ENCODE measurements around the gene POLR3G.
A peak's percentile ranks its signal among the peaks of the same experiment; 100 is the strongest.

The POLR3G gene

DNA sequence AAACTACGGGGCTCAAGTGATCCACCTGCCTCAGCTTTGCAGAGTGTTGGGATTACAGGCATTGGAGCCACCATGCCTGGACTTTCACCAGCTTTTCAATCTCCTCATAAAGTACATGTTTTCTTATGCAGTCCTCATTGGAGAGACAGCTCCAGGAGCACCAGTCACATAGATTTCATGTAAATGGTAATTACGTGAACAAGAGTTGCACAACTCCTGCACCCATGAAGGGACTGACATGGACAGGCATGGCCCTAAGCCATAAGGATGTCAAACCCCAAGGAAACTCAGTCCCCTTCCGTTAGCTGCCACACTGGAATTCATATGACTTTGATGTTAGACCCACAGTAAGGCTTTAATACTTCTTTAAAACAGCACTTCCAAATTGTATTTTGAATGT, 76.3 kb downstream of the POLR3G start:
- TF ChIP-seq, protein P1, sequence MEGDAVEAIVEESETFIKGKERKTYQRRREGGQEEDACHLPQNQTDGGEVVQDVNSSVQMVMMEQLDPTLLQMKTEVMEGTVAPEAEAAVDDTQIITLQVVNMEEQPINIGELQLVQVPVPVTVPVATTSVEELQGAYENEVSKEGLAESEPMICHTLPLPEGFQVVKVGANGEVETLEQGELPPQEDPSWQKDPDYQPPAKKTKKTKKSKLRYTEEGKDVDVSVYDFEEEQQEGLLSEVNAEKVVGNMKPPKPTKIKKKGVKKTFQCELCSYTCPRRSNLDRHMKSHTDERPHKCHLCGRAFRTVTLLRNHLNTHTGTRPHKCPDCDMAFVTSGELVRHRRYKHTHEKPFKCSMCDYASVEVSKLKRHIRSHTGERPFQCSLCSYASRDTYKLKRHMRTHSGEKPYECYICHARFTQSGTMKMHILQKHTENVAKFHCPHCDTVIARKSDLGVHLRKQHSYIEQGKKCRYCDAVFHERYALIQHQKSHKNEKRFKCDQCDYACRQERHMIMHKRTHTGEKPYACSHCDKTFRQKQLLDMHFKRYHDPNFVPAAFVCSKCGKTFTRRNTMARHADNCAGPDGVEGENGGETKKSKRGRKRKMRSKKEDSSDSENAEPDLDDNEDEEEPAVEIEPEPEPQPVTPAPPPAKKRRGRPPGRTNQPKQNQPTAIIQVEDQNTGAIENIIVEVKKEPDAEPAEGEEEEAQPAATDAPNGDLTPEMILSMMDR (IDR thresholded peaks at IDR 0.05): no peak
- TF ChIP-seq ZFX (IDR thresholded peaks at IDR 0.05; ENCODE audit: borderline replicate concordance): no peak
- H3K27ac ChIP-seq: no peak overlapping the region

DNA sequence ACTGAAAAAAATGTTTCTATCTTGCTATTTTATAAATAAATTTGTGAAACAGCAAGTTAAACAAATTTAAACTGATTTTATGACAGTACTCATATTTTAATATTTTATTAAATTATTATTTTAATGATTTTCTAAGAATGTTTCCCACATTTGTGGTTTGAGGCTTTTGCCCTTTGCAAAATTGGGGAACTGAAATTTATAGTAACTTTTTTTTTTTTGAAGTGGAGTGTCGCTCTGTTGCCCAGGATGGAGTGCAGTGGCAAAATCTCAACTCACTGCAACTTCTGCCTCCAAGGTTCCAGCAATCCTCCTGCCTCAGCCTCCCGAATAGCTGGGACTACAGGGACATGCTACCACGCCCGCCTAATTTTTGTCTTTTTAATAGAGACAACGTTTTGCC, 76.7 kb downstream of the POLR3G start:
- H3K27ac ChIP-seq: no peak overlapping the region
- no peak for TF ChIP-seq ZFX (IDR thresholded peaks at IDR 0.05; ENCODE audit: borderline replicate concordance)
- TF ChIP-seq, protein P1 (IDR thresholded peaks at IDR 0.05): no peak

DNA sequence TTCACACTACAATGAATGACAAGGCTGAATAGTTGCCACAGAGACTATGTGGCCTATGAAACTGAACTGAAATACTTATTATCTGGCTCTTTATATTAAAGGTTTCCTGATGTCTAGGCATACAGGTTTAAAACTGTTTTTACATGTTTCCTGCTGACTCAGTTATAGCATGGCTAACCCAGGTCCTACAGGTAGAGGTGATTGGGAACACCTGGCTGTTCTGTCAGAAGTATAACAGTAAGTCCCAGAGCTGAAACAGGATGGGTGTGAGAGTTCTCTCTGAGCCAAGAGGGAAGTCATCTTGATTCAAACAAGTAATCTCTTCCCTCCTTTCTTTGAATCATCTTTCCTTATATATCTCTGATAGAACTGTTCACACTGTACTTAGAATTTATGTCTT, 79.0 kb downstream of the POLR3G start:
- no peak overlapping the region for H3K27ac ChIP-seq
- TF ChIP-seq, protein P1 (IDR thresholded peaks at IDR 0.05): no peak
- no peak for TF ChIP-seq ZFX (IDR thresholded peaks at IDR 0.05; ENCODE audit: borderline replicate concordance)

DNA sequence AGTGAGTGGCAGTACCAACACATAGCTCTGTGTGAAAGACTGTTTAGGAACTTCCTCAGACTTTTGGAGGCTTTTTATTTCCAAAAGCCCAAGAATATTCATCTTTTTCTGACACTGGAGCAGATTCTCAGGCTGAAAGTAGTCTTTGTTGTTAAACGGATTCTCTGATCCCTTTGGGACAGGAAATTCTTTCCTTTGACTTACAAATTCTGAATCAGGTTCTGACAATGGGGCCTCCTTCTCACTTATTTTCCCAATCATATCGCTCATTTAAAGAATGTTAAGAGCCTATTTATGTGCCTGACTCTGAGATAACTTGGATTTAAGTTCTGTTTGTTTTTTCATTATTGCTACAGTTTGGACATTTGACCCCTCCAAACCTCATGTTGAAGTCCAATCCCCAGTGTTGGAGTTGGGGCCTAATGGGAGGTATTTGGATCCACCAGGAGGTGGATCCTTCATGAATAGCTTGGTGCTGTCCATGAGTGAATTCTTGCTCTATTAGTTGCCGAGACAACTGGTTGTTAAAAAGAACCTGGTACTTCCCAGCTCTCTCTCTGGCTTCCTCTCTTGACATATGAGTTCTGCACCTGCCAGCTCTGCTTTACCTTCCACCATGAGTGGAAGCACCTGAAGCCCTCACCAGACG, 79.8 kb downstream of the POLR3G start:
- no peak overlapping the region for H3K27ac ChIP-seq
- TF ChIP-seq, protein P1 (IDR thresholded peaks at IDR 0.05): no peak
- no peak for TF ChIP-seq ZFX (IDR thresholded peaks at IDR 0.05; ENCODE audit: borderline replicate concordance)

DNA sequence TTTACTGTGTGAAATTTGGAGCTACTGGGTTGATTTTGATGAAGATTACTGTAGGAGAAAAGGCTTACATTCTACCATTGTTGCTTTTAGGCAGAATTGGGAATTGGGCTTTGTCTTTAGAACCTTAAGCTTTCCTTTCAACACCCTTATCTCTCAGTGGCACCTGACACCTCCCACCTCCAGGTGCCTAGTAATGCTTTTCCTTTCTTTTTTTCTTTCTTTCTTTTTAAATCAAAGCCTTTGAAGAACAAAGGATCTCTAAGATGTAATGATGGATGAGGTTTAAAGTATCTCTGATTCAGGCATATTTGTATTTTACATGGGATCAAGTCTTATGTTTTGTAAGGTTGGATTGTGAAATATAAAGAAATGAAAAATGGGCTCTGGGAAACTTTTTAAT, 81.0 kb downstream of the POLR3G start:
- TF ChIP-seq ZFX (IDR thresholded peaks at IDR 0.05; ENCODE audit: borderline replicate concordance): no peak
- TF ChIP-seq, protein P1 (IDR thresholded peaks at IDR 0.05): no peak
- H3K27ac ChIP-seq: no peak overlapping the region

DNA sequence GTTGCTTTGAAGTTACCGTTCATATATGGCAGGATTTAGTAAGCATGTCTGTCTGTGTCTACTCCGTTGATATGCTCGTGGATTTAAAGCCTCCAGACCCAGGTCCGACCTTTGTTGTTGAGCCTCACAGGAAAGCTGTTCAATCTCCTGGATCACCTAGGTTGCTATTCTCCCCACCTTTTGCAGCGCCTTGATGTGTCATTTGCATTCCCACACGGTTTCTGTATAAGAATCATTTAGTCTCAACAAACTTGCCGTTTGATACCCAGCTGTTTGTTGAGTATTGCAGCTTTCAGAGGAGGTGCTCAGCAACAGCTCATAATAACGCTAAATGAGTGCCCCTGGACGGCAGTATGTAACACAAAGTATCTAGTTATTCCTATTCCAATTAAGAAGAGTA, 82.7 kb downstream of the POLR3G start:
- TF ChIP-seq, protein P1 (IDR thresholded peaks at IDR 0.05): no peak
- no peak for TF ChIP-seq ZFX (IDR thresholded peaks at IDR 0.05; ENCODE audit: borderline replicate concordance)
- peak overlapping the region; percentile 79; the same call in 1 of the 2 replicates for H3K27ac ChIP-seq

DNA sequence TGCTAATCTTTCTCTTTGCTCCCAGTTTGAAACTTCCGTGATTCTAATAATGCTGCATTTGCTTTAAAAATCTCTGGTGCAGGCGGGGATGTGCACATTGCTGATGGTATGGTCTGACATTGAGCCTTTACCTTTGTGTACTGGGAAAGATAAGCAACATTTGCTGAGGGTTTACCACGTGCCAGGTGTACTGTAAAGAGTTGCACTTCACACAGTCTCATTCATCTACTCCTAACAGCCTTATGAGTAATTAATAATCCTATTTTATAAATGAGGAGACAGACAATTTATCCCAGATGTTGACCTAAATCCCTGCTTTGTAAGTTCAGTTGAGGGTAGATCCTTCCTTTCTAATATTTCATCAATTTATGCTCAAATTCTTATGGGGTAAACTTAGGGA, 83.2 kb downstream of the POLR3G start:
- TF ChIP-seq ZFX (IDR thresholded peaks at IDR 0.05; ENCODE audit: borderline replicate concordance): no peak

More for the DNA sequence above, 83.2 kb downstream of the POLR3G start:
- peak overlapping the region; percentile 79 for H3K27ac ChIP-seq
